DND-41 (cell line): ENCODE data around the gene TMEM18.

Experiments used
- CTCF ChIP-seq: IDR thresholded peaks from 2 replicates; pipeline ENCODE4 v1.5.1; 2012; ENCODE audit warnings: borderline replicate concordance, low read length, moderate library complexity, mild to moderate bottlenecking; ENCODE audit not compliant: poor library complexity, severe bottlenecking; ENCODE audit errors: extremely low read depth
- EZH2 ChIP-seq: IDR thresholded peaks from 3 replicates; pipeline ENCODE4 v1.6.1; 2012; ENCODE audit warnings: borderline replicate concordance, low read depth, mild to moderate bottlenecking, moderate library complexity, low read length, inconsistent platforms; ENCODE audit not compliant: severe bottlenecking

GRCh38 chr2:677959-678550 lies 849 bp upstream of the TMEM18 start:
- TF ChIP-seq CTCF, result no peak
- TF ChIP-seq EZH2, result no peak
